Stomach (tissue), 4 donors: Measurements from ENCODE around the gene KATNB1.

Experiments used
- POLR2AphosphoS5 ChIP-seq, 3 donors: sonication (generic); formaldehyde crosslinking; IDR thresholded peaks; one replicate each; pipeline ENCODE4 v1.6.1; 2016; ENCODE audit warnings: antibody characterized with exemption in 3 of 3
- TF ChIP-seq, protein P1 (sequence below), 7 experiments: fragments of 450-650 bp in 4 of 7; fragments of 200-600 bp in 3 of 7; sonication (generic) in 3 of 7; IDR thresholded peaks; one replicate each; pipeline ENCODE4 v1.5.1; 2016 to 2019; ENCODE audit warnings: antibody characterized with exemption in 7 of 7, control low read depth in 2 of 7, mild to moderate bottlenecking in 1 of 7

GRCh38 chr16:57773655-57774295, 38.2 kb downstream of the KATNB1 start:
- no peak for TF ChIP-seq POLR2AphosphoS5 (IDR thresholded peaks at IDR 0.05)
- TF ChIP-seq, protein P1, sequence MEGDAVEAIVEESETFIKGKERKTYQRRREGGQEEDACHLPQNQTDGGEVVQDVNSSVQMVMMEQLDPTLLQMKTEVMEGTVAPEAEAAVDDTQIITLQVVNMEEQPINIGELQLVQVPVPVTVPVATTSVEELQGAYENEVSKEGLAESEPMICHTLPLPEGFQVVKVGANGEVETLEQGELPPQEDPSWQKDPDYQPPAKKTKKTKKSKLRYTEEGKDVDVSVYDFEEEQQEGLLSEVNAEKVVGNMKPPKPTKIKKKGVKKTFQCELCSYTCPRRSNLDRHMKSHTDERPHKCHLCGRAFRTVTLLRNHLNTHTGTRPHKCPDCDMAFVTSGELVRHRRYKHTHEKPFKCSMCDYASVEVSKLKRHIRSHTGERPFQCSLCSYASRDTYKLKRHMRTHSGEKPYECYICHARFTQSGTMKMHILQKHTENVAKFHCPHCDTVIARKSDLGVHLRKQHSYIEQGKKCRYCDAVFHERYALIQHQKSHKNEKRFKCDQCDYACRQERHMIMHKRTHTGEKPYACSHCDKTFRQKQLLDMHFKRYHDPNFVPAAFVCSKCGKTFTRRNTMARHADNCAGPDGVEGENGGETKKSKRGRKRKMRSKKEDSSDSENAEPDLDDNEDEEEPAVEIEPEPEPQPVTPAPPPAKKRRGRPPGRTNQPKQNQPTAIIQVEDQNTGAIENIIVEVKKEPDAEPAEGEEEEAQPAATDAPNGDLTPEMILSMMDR (IDR thresholded peaks at IDR 0.05): no peak
